ENCODE results near the gene VAPB. TPM values are rescaled to one million over a fixed set of nuclear protein-coding genes. Genes with fewer than 3 reads are reported as not detected.
A peak's percentile ranks its signal among the peaks of the same experiment; 100 is the strongest.

Gene VAPB
- total and polyA plus RNA-seq, 10 of the 15 experiments (the other 5 are each of a cell fraction or from before 2014, with no cell fraction given) = 3.2 to 28.6 (median 20.5) TPM

DNA sequence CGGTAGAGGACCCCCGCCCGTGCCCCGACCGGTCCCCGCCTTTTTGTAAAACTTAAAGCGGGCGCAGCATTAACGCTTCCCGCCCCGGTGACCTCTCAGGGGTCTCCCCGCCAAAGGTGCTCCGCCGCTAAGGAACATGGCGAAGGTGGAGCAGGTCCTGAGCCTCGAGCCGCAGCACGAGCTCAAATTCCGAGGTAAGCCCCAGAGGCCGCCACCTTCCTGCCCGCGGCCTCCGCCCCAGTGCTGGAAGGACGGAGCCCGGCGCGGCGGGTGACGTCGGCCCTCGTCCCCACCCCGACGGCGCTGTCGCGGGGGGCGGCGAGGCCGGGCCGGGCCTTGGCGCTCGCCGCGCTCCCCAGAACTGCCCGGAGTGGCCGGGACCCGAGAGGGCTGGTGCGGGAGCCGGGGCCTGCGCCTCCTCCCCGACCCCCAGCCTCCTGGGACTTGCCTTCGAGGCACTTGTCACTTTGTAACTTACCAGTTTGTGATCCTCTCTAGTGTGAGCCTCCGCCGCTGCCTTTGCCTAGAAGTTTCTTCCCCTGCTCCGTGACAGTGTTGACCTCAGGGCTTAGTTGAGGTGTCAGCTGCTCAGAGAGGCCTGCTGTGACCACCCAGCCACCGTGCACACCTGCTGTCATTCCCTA, 417 bp downstream of the VAPB start (continued):
- TF ChIP-seq, protein P1, sequence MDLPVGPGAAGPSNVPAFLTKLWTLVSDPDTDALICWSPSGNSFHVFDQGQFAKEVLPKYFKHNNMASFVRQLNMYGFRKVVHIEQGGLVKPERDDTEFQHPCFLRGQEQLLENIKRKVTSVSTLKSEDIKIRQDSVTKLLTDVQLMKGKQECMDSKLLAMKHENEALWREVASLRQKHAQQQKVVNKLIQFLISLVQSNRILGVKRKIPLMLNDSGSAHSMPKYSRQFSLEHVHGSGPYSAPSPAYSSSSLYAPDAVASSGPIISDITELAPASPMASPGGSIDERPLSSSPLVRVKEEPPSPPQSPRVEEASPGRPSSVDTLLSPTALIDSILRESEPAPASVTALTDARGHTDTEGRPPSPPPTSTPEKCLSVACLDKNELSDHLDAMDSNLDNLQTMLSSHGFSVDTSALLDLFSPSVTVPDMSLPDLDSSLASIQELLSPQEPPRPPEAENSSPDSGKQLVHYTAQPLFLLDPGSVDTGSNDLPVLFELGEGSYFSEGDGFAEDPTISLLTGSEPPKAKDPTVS (IDR thresholded peaks at IDR 0.05; ENCODE audit: low read depth, low read length) = no peak
- TF ChIP-seq CHD1 (IDR thresholded peaks at IDR 0.05; ENCODE audit: low read depth, low read length) (no peak), POLR2A (IDR thresholded peaks at IDR 0.05; ENCODE audit: low read depth, low read length) (peak; percentile 79), YY1 (IDR thresholded peaks at IDR 0.05; ENCODE audit: low read depth, low read length) (peak; percentile 68; the same call in 1 of the 2 replicates), MEF2B (IDR thresholded peaks at IDR 0.05; ENCODE audit: partially characterized antibody, poor library complexity, severe bottlenecking) (no peak), NFYB (IDR thresholded peaks at IDR 0.05; ENCODE audit: insufficient read depth, low read depth, low read length) (no peak), BRCA1 (IDR thresholded peaks at IDR 0.05; ENCODE audit: low read depth, low read length) (no peak), ZBTB11 (CRISPR knock-in tag; IDR thresholded peaks at IDR 0.05) (no peak), YBX1 (IDR thresholded peaks at IDR 0.05) (no peak), ZNF274 (IDR thresholded peaks at IDR 0.05; ENCODE audit: insufficient read depth, insufficient read length) (no peak), NKRF (conservative IDR thresholded peaks at IDR 0.05) (peak; percentile 61; the same call in 1 of the 2 replicates)
- TF ChIP-seq, protein P2, sequence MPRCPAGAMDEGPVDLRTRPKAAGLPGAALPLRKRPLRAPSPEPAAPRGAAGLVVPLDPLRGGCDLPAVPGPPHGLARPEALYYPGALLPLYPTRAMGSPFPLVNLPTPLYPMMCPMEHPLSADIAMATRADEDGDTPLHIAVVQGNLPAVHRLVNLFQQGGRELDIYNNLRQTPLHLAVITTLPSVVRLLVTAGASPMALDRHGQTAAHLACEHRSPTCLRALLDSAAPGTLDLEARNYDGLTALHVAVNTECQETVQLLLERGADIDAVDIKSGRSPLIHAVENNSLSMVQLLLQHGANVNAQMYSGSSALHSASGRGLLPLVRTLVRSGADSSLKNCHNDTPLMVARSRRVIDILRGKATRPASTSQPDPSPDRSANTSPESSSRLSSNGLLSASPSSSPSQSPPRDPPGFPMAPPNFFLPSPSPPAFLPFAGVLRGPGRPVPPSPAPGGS (IDR thresholded peaks at IDR 0.05; ENCODE audit: borderline replicate concordance, insufficient read depth, low read depth, low read length, poor library complexity, severe bottlenecking) = no peak
- TF ChIP-seq, protein P3, sequence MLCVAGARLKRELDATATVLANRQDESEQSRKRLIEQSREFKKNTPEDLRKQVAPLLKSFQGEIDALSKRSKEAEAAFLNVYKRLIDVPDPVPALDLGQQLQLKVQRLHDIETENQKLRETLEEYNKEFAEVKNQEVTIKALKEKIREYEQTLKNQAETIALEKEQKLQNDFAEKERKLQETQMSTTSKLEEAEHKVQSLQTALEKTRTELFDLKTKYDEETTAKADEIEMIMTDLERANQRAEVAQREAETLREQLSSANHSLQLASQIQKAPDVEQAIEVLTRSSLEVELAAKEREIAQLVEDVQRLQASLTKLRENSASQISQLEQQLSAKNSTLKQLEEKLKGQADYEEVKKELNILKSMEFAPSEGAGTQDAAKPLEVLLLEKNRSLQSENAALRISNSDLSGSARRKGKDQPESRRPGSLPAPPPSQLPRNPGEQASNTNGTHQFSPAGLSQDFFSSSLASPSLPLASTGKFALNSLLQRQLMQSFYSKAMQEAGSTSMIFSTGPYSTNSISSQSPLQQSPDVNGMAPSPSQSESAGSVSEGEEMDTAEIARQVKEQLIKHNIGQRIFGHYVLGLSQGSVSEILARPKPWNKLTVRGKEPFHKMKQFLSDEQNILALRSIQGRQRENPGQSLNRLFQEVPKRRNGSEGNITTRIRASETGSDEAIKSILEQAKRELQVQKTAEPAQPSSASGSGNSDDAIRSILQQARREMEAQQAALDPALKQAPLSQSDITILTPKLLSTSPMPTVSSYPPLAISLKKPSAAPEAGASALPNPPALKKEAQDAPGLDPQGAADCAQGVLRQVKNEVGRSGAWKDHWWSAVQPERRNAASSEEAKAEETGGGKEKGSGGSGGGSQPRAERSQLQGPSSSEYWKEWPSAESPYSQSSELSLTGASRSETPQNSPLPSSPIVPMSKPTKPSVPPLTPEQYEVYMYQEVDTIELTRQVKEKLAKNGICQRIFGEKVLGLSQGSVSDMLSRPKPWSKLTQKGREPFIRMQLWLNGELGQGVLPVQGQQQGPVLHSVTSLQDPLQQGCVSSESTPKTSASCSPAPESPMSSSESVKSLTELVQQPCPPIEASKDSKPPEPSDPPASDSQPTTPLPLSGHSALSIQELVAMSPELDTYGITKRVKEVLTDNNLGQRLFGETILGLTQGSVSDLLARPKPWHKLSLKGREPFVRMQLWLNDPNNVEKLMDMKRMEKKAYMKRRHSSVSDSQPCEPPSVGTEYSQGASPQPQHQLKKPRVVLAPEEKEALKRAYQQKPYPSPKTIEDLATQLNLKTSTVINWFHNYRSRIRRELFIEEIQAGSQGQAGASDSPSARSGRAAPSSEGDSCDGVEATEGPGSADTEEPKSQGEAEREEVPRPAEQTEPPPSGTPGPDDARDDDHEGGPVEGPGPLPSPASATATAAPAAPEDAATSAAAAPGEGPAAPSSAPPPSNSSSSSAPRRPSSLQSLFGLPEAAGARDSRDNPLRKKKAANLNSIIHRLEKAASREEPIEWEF (IDR thresholded peaks at IDR 0.05; ENCODE audit: insufficient replicate concordance, low read depth, low read length) = no peak
